GM20431 (cell line): ENCODE measurements around the gene NOSIP.
"Not testable (repeated sequence)": the region's sequence is repeated elsewhere in the genome, so short reads cannot be mapped to it uniquely, and the experiment has no call there.

ENCODE experiments used
- in situ Hi-C: fragments of 300-500 bp; cut with MseI, MboI; formaldehyde crosslinking; loops from one replicate; pipeline ENCODE4 v1.15.0; 2020; ENCODE audit warnings: low sequenced_read_pairs; ENCODE audit not compliant: unreplicated experiment

The NOSIP gene

GRCh38 chr19:49580264-49581006, at the start of gene NOSIP:
NOSIP (minus strand) TSS chr19:49580556; CDS start chr19:49560691, 19,865 bp downstream.
- in situ Hi-C loops, result no loop called here

GRCh38 chr19:49629659-49630058, 49.3 kb upstream of the NOSIP start:
- in situ Hi-C loops, result no loop called here

GRCh38 chr19:49626226-49626625, 45.9 kb upstream of the NOSIP start:
- in situ Hi-C loops, result no loop called here

GRCh38 chr19:49624967-49625910, 44.9 kb upstream of the NOSIP start:
- in situ Hi-C loops, result no loop called here

- in situ Hi-C loops, result not testable (repeated sequence)
These were observed 37.5 kb upstream of the NOSIP start for GRCh38 chr19:49617860-49618259.

GRCh38 chr19:49616945-49617344, 36.6 kb upstream of the NOSIP start:
- in situ Hi-C loops, result no loop called here

- in situ Hi-C loops, result no loop called here
These were observed 36.2 kb upstream of the NOSIP start for GRCh38 chr19:49616532-49616931.

GRCh38 chr19:49615861-49616260, 35.5 kb upstream of the NOSIP start:
- in situ Hi-C loops, result no loop called here

- in situ Hi-C loops, result no loop called here
These were observed 33.9 kb upstream of the NOSIP start for GRCh38 chr19:49614096-49614833.

- in situ Hi-C loops, result no loop called here
These were observed 33.0 kb upstream of the NOSIP start for GRCh38 chr19:49613374-49613773.

- in situ Hi-C loops, result no loop called here
These were observed 29.2 kb upstream of the NOSIP start for GRCh38 chr19:49609499-49610092.

- in situ Hi-C loops, result no loop called here
These were observed 25.2 kb upstream of the NOSIP start for GRCh38 chr19:49605605-49606004.

- in situ Hi-C loops, result no loop called here
These were observed 22.4 kb upstream of the NOSIP start for GRCh38 chr19:49602806-49603205.

GRCh38 chr19:49601482-49602038, 21.2 kb upstream of the NOSIP start:
- in situ Hi-C loops, result no loop called here

GRCh38 chr19:49599378-49600295, 19.3 kb upstream of the NOSIP start:
- in situ Hi-C loops, result no loop called here

GRCh38 chr19:49597703-49597974, 17.3 kb upstream of the NOSIP start:
- in situ Hi-C loops, result no loop called here

- in situ Hi-C loops, result no loop called here
These were observed 16.8 kb upstream of the NOSIP start for GRCh38 chr19:49596954-49597702.

- in situ Hi-C loops, result no loop called here
These were observed 16.1 kb upstream of the NOSIP start for GRCh38 chr19:49596407-49596806.
